Panc1 (cell line): Measurements from ENCODE around the gene NSD1.

Experiments used
- CTCF ChIP-seq: fragments of 450-650 bp; IDR thresholded peaks from 2 replicates; pipeline ENCODE4 v1.5.1; 2017; ENCODE audit warnings: mild to moderate bottlenecking
- POLR2AphosphoS5 ChIP-seq: IDR thresholded peaks from 2 replicates; pipeline ENCODE4 v1.6.1; 2012; ENCODE audit warnings: mild to moderate bottlenecking, low read depth, low read length, moderate library complexity
- REST ChIP-seq, 2 experiments: IDR thresholded peaks; 2 replicates each; pipeline ENCODE4 v1.6.1; 2011 to 2012; ENCODE audit warnings: low read depth in 2 of 2, control low read depth in 1 of 2, low read length in 1 of 2, mild to moderate bottlenecking in 1 of 2, moderate library complexity in 1 of 2; ENCODE audit not compliant: insufficient read depth in 1 of 2
- TCF7L2 ChIP-seq: IDR thresholded peaks from 2 replicates; pipeline ENCODE4 v1.6.1; 2011; ENCODE audit warnings: mild to moderate bottlenecking, low read depth, low read length, inconsistent platforms

DNA sequence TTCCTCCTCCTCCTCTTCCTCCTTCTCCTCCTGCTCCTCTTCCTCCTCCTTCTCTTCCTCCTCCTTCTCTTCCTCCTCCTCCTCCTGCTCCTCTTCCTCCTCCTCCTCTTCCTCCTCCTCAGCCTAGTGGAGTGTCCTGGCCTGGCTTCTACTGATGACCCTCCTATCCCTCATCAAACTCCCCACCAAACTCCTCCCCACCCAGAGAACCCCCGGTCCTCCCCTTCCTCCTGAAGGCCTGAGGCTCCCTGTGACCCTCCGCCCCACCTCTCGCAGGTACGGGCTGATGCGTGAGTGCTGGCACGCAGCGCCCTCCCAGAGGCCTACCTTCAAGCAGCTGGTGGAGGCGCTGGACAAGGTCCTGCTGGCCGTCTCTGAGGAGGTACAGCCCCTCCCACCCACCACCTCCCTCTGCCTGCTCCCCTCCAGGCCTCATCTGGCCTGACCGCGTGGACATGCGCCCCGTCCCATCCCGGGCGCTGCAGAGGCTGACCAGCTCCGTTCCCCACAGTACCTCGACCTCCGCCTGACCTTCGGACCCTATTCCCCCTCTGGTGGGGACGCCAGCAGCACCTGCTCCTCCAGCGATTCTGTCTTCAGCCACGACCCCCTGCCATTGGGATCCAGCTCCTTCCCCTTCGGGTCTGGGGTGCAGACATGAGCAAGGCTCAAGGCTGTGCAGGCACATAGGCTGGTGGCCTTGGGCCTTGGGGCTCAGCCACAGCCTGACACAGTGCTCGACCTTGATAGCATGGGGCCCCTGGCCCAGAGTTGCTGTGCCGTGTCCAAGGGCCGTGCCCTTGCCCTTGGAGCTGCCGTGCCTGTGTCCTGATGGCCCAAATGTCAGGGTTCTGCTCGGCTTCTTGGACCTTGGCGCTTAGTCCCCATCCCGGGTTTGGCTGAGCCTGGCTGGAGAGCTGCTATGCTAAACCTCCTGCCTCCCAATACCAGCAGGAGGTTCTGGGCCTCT is 36.3 kb upstream of the NSD1 start:
- TF ChIP-seq CTCF (no peak), POLR2AphosphoS5 (no peak), TCF7L2 (no peak), REST (IDR thresholded peaks at IDR 0.05; ENCODE audit: insufficient read depth in 1 of 2, low read depth in 2 of 2, low read length in 1 of 2) (no peak)
